ENCODE results near the gene CABLES1.
"Not testable (repeated sequence)": the region's sequence is repeated elsewhere in the genome, so short reads cannot be mapped to it uniquely, and the experiment has no call there.

Gene CABLES1

DNA sequence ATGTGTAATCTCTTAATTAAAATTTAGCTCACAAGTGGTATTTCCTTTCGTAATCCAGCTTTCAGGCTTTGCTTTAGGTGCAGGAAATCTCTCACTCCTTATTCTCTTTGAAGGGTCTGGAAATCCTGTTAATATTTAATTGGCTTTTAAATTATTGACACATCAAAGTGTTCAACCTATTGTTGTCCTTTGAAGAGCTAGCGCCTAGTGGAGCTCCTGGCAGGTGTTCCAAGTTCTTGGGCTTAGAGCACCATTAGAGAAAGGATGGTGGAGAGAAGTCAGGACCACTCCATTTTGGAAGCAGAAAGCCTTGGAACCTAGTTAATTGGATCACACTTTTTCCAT lies 92.4 kb downstream of the CABLES1 start:
- DNase-seq = no peak

- no peak for DNase-seq
These were observed 93.1 kb downstream of the CABLES1 start for GRCh38 chr18:23228102-23229061.

DNA sequence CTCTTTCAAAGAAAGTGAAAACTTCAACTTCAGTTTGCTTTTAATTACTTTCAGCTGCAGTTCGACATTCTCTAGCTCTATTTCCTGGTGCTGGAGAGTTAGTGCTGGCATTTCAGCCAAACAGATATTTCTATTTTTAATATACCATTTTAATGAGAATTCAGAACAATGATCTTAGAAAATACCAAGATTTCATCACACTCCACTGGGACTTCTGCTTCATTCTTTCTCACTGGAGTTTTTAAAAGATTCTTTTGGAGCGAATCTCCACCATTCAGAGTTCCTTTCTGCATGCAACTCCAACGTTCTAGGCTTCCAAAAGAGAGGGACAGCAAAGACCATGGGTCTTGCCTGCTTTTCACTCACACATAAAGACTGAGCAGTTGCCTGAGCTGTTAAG lies 94.2 kb downstream of the CABLES1 start:
- DNase-seq = no peak

DNA sequence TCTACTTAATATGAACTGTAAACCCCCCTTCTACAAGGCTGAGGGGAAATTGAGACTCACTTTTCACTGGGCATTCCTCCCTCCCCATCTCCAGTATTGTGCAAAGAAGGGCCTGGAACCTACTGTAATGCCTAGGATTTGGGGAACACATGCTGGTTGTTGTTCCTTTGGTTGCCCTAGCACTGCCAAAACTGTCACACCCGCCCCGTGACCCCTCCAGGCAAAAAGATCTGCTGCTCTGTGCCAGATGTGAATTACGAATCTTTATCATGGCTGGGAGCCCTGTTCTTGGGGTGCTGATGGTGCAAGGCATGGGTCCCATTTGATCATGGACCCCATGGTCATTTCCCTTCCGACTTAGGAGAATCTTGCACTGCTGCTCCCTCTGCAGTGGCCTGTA lies 95.4 kb downstream of the CABLES1 start:
- no peak for DNase-seq

- peak; percentile 53 for DNase-seq
These were observed 96.2 kb downstream of the CABLES1 start for GRCh38 chr18:23231340-23232021.

DNA sequence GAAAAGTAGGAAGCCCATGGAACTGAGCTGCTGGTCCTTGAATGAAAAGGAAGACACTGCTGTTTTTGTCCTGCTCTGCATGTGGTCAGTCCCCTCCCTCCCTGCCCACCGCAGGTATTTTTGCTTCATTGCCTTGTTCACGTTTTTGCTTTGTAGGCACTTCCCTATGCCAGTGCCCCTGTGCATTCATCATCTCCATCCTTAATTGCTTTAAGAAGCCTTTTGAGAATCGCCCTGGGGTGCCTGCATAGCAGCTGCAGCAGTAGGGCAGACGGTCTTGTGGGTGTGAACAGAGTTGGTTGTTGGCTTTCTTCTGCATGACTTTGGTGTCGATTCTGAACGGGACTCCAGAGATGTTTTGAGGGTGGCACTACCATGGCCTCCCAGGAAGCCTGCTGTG lies 97.0 kb downstream of the CABLES1 start:
- no peak for DNase-seq

GRCh38 chr18:23234619-23235018 lies 99.3 kb downstream of the CABLES1 start:
- no peak for DNase-seq

DNA sequence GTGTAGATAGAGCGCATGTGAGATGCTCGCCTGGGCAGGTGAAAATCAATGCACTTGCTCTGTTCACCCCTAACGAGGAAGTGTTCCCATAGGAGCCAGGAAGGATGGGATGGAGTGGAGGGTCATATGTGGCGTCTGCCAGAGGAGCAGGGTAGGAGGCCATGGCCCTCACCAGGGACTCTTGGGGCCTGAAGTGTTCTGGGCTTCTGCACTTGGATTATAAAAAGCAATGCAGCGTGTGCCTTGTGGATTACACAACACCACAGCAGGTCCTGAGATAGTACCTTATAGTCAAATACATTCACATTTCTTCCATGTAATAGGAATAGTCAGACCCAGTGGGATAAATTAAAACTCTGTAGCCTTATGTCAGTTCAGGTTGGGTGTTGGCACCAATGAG lies 100.1 kb downstream of the CABLES1 start:
- no peak for DNase-seq

GRCh38 chr18:23235860-23236259 lies 100.6 kb downstream of the CABLES1 start:
- no peak for DNase-seq

- no peak for DNase-seq
These were observed 101.7 kb downstream of the CABLES1 start for GRCh38 chr18:23236876-23237468.

GRCh38 chr18:23237524-23238151 lies 102.4 kb downstream of the CABLES1 start:
- DNase-seq = no peak

GRCh38 chr18:23238152-23238531 lies 102.9 kb downstream of the CABLES1 start:
- DNase-seq = no peak

- no peak for DNase-seq
These were observed 103.5 kb downstream of the CABLES1 start for GRCh38 chr18:23238651-23239349.

DNA sequence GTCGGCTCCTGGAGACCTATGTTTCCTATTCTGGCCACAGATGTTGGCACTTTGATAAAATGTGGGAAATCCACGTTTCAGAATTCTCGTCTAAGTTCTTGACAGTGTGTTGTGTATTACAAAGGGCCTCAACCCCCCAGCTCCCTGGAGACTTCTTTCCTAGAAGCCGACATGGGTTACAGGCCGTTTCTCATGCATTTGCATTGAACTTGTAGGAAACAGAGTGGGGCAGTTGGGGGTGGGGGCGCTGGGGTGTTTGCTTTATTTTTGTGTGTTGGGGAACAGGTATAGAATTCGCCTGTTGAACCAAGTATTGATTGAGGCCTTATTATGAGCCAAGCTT lies 104.0 kb downstream of the CABLES1 start:
- no peak for DNase-seq

GRCh38 chr18:23239885-23240608 lies 104.8 kb downstream of the CABLES1 start:
- DNase-seq = no peak

- no peak for DNase-seq
These were observed 105.3 kb downstream of the CABLES1 start for GRCh38 chr18:23240609-23240930.

DNA sequence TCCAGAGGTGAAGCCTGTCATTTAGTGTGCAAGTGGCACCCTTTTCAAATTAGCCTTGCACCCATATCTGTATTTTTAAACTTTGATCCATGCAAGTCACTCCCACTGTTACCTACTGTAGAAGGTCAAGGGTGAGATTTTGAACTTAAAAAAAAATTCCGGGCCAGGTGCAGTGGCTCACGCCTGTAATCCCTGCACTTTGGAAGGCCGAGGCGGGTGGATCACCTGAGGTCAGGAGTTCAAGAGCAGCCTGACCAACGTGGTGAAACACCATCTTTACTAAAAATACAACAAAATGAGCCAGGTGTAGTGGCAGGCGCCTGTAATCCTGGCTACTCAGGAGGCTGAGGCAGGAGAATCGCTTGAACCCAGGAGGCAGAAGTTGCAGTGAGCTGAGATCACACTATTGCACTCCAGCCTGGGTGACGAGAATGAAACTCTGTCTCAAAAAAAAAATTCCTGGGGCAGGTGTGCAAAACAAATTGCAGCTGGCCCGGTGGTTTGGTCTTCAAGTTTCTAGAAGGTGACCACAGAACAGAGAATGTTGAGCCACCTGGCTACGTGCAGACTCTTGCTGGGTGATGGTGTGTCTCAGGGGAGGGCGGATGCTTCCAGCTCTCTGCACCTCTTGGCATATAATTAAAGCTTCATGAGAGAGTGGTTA lies 106.7 kb downstream of the CABLES1 start:
- not testable (repeated sequence) for DNase-seq

- DNase-seq = no peak
These were observed 107.9 kb downstream of the CABLES1 start for GRCh38 chr18:23243178-23243577.

GRCh38 chr18:23243816-23244215 lies 108.5 kb downstream of the CABLES1 start:
- no peak for DNase-seq

DNA sequence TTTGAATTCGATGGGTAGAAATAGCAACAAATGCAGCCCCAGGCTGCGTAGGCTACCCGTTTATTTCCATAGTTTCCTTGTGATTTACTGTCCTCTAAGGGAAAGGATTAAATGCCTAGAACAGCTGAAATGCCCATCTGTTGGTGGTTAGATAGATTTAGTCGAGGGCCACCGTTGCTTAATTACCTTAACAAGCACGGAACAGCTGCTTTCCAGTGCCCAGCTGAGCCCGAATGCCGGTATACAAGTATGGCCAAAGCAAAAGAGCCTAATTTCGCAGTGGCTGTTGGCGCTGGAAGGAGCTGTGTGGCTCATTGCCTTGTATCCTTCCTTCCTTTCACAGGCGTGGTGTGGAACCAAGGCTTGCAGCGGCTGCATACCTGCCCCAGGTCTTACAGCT lies 109.1 kb downstream of the CABLES1 start:
- no peak for DNase-seq

GRCh38 chr18:23245461-23245860 lies 110.2 kb downstream of the CABLES1 start:
- no peak for DNase-seq

- DNase-seq = no peak
These were observed 112.0 kb downstream of the CABLES1 start for GRCh38 chr18:23247331-23247730.

All from effector CD4-positive, alpha-beta T cell (primary cell).